K562 (cell line): ENCODE results near the gene STK31. TPM values are rescaled to one million over a fixed set of nuclear protein-coding genes. Genes with fewer than 3 reads are reported as not detected.

ENCODE experiments used
- ATAC-seq: fragments of 200-7000 bp; cut with Tn5 transposase; 3 replicates; pipeline ENCODE4 v1.9.1; 2020; ENCODE audit warnings: moderate library complexity
- BruUV-seq: library from RNA; stranded (reverse); fragments of 400-500 nt; replicated peaks from 2 replicates; lab custom pipeline; 2021; lab: Mats Ljungman, UMichigan
- CTCF ChIA-PET: fragments of 300-600 bp; formaldehyde crosslinking; extraction: SDS; loops from one replicate; lab custom pipeline; 2021; ENCODE audit warnings: low intra/inter-chr PET ratio; lab: Yijun Ruan, JAX
- POLR2A ChIA-PET: fragments of 300-600, 350-650 bp; sonication (Branson Sonifier 250); formaldehyde crosslinking; extraction: SDS; loops from one replicate; lab custom pipeline; 2021; ENCODE audit warnings: antibody characterized with exemption, inconsistent platforms; lab: Yijun Ruan, JAX
- DNase-seq, 4 experiments: peaks; one replicate each; pipeline versions ENCODE4 v3.0.0 to v3.0.0-alpha.2; 2011 to 2018; ENCODE audit warnings: low spot score in 3 of 4, mixed read lengths in 3 of 4; ENCODE audit errors: extremely low read depth in 1 of 4
- FAIRE-seq: peaks from 2 replicates; lab custom pipeline; 2011; peaks lifted over from hg19 to GRCh38; lab: Jason Lieb, UNC
- H2AFZ ChIP-seq: 2 replicates; pipeline ENCODE4 v1.6.0; 2011; ENCODE audit warnings: low read depth, low read length, control low read depth, inconsistent platforms
- H3K27ac ChIP-seq: fragments of 200-600 bp; 3 replicates; pipeline ENCODE4 v1.8.0; 2011; ENCODE audit warnings: low read depth, mild to moderate bottlenecking, control low read depth, inconsistent platforms, low read length, moderate library complexity, mixed read lengths; ENCODE audit errors: extremely low read depth
- H3K27me3 ChIP-seq, 2 experiments: fragments of 300-600 bp in 1 of 2; 2 replicates in 1 of 2; 3 replicates in 1 of 2; pipeline versions ENCODE4 v1.6.0 to v1.8.0; 2011; ENCODE audit warnings: inconsistent platforms in 2 of 2, low read length in 2 of 2, mild to moderate bottlenecking in 1 of 2, mixed read lengths in 1 of 2, moderate library complexity in 1 of 2; ENCODE audit not compliant: control insufficient read depth in 2 of 2, insufficient read depth in 2 of 2
- H3K36me3 ChIP-seq: fragments of 300-600 bp; 3 replicates; pipeline ENCODE4 v1.8.0; 2011; ENCODE audit warnings: mild to moderate bottlenecking, low read length, inconsistent platforms; ENCODE audit not compliant: control insufficient read depth, insufficient read depth
- H3K4me1 ChIP-seq, 2 experiments: fragments of 200-600 bp in 1 of 2; replicated peaks in 1 of 2; 2 replicates in 1 of 2; 3 replicates in 1 of 2; pipeline versions ENCODE4 v1.5.1 to v1.8.0; 2011; ENCODE audit warnings: inconsistent platforms in 2 of 2, low read length in 2 of 2, mild to moderate bottlenecking in 1 of 2, mixed read lengths in 1 of 2, moderate library complexity in 1 of 2; ENCODE audit not compliant: control insufficient read depth in 2 of 2, insufficient read depth in 2 of 2
- H3K4me2 ChIP-seq: 2 replicates; pipeline ENCODE4 v1.6.1; 2011; ENCODE audit warnings: low read length, control low read depth, inconsistent platforms, mixed read lengths; ENCODE audit not compliant: insufficient read depth
- H3K4me3 ChIP-seq: fragments of 200-600 bp; sonication (generic), shearing (Covaris generic); 2 replicates; pipeline ENCODE4 v1.5.1; 2016; ENCODE audit warnings: control low read depth, inconsistent platforms
- H3K79me2 ChIP-seq: fragments of 200-600 bp; 3 replicates; pipeline ENCODE4 v1.8.0; 2011; ENCODE audit warnings: low read length, inconsistent platforms; ENCODE audit not compliant: control insufficient read depth, insufficient read depth
- H3K9ac ChIP-seq, 2 experiments: 2 replicates each; pipeline versions ENCODE4 v1.6.0 to v1.6.1; 2011; ENCODE audit warnings: low read depth in 2 of 2, low read length in 2 of 2, control low read depth in 1 of 2, inconsistent platforms in 1 of 2, mild to moderate bottlenecking in 1 of 2, mixed read lengths in 1 of 2; ENCODE audit not compliant: insufficient read depth in 1 of 2
- H3K9me1 ChIP-seq: one replicate; pipeline ENCODE4 v1.6.0; 2011; ENCODE audit warnings: inconsistent platforms, mild to moderate bottlenecking, low read length, moderate library complexity; ENCODE audit not compliant: control insufficient read depth, insufficient read depth
- H3K9me3 ChIP-seq: replicated peaks from 2 replicates; pipeline ENCODE4 v1.5.1; 2011; ENCODE audit warnings: low read depth, low read length, inconsistent platforms; ENCODE audit not compliant: control insufficient read depth, insufficient read depth
- H4K20me1 ChIP-seq: replicated peaks from 2 replicates; pipeline ENCODE4 v1.6.1; 2011; ENCODE audit warnings: low read length, inconsistent platforms, mixed read lengths; ENCODE audit not compliant: control insufficient read depth, insufficient read depth
- ARID1B ChIP-seq: fragments of 450-650 bp; IDR thresholded peaks from 2 replicates; pipeline ENCODE4 v1.6.1; 2016; ENCODE audit warnings: antibody characterized with exemption, mild to moderate bottlenecking, inconsistent platforms
- BCOR ChIP-seq: fragments of 450-650 bp; IDR thresholded peaks from 2 replicates; pipeline ENCODE4 v1.6.1; 2016
- CBFA2T3 ChIP-seq: fragments of 450-650 bp; IDR thresholded peaks from 2 replicates; pipeline ENCODE4 v1.6.1; 2017
- L3MBTL2 ChIP-seq: fragments of 450-650 bp; IDR thresholded peaks from 2 replicates; pipeline ENCODE4 v1.6.1; 2016; ENCODE audit warnings: mild to moderate bottlenecking, moderate library complexity
- MTA3 ChIP-seq: fragments of 450-650 bp; formaldehyde crosslinking; IDR thresholded peaks from 2 replicates; pipeline ENCODE4 v1.6.1; 2017; ENCODE audit warnings: mild to moderate bottlenecking, borderline replicate concordance
- TAL1 ChIP-seq: fragments of 450-650 bp; IDR thresholded peaks from 2 replicates; pipeline ENCODE4 v1.6.1; 2016; ENCODE audit warnings: mild to moderate bottlenecking
- THRA ChIP-seq: fragments of 450-650 bp; IDR thresholded peaks from 2 replicates; pipeline ENCODE4 v1.6.1; 2017; ENCODE audit warnings: mild to moderate bottlenecking, moderate library complexity
- TRIM24 ChIP-seq, 2 experiments: fragments of 450-650 bp; IDR thresholded peaks; 2 replicates each; pipeline ENCODE4 v1.6.1; 2016
- ZBTB1 ChIP-seq: sonication (generic); formaldehyde crosslinking; IDR thresholded peaks from 2 replicates; pipeline ENCODE4 v1.8.1; 2023; ENCODE audit warnings: missing genetic modification reagents, low read depth, mild to moderate bottlenecking, borderline replicate concordance
- ZBTB2 ChIP-seq: fragments of 450-650 bp; IDR thresholded peaks from 2 replicates; pipeline ENCODE4 v1.6.1; 2016; ENCODE audit warnings: antibody characterized with exemption
- WGBS: fragments of 100-300 bp; shearing (Covaris generic); methylation state at CpG from one replicate; pipeline ENCODE4 v1.1.6; 2016; ENCODE audit warnings: low coverage, mixed read lengths; ENCODE audit not compliant: insufficient coverage; ENCODE audit errors: missing lambda C conversion rate; 5-methylcytosine and 5-hydroxymethylcytosine counted together
- in situ Hi-C: fragments of 300-500 bp; cut with MboI; formaldehyde crosslinking; loops from 4 replicates; pipeline ENCODE4 v1.15.0; 2018; ENCODE audit warnings: inconsistent platforms, mixed read lengths
- intact Hi-C: fragments of 100-400 bp; cut with micrococcal nuclease; formaldehyde crosslinking; loops from 2 replicates; pipeline ENCODE4 v1.14.2; 2022
- polyA plus RNA-seq, 8 experiments: library from polyadenylated mRNA; depleted of rRNA in 4 of 8; stranded (reverse) in 5 of 8; unstranded in 3 of 8; fragments of >200 nt; fragmentation: Nextera tagmentation in 2 of 8; fragmentation: Illumina TruSeq in 1 of 8; extraction: Ambion mirVana in 2 of 8; extraction: Trizol in 1 of 8; gene quantifications; 2 replicates each; pipeline versions ENCODE4 v1.2.1 to v1.2.3, GENCODE V29; 2011 to 2014; ENCODE audit warnings: inconsistent platforms in 1 of 8, missing spikeins in 1 of 8
- total RNA-seq, 7 experiments: library from RNA; depleted of rRNA in 6 of 7; stranded (reverse); fragments of >200 nt in 6 of 7; fragmentation: Illumina TruSeq in 2 of 7; extraction: Trizol in 2 of 7; gene quantifications; 2 replicates each; pipeline versions ENCODE4 v1.2.1 to v1.2.3, GENCODE V29; 2011 to 2021; ENCODE audit warnings: low replicate concordance in 1 of 7
- TF ChIP-seq, protein P1 (sequence below): fragments of 450-650 bp; formaldehyde crosslinking; IDR thresholded peaks from 2 replicates; pipeline ENCODE4 v1.4.0; 2022; ENCODE audit warnings: missing genetic modification characterization
- TF ChIP-seq, protein P2 (sequence below): sonication (generic); formaldehyde crosslinking; IDR thresholded peaks from 2 replicates; pipeline ENCODE4 v1.8.1; 2023; ENCODE audit warnings: missing genetic modification reagents, mild to moderate bottlenecking, borderline replicate concordance

The STK31 gene
- total and polyA plus RNA-seq, 9 of the 15 experiments (the other 6 are each of a cell fraction or from before 2014, with no cell fraction given), result 0.09 to 1.2 (median 0.26) TPM

GRCh38 chr7:23802720-23803397 is 92.8 kb downstream of the STK31 start (continued):
- TF ChIP-seq, protein P1, sequence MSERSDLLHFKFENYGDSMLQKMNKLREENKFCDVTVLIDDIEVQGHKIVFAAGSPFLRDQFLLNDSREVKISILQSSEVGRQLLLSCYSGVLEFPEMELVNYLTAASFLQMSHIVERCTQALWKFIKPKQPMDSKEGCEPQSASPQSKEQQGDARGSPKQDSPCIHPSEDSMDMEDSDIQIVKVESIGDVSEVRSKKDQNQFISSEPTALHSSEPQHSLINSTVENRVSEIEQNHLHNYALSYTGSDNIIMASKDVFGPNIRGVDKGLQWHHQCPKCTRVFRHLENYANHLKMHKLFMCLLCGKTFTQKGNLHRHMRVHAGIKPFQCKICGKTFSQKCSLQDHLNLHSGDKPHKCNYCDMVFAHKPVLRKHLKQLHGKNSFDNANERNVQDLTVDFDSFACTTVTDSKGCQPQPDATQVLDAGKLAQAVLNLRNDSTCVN (CRISPR knock-in tag), result no peak
- no peak for TF ChIP-seq MTA3

DNA sequence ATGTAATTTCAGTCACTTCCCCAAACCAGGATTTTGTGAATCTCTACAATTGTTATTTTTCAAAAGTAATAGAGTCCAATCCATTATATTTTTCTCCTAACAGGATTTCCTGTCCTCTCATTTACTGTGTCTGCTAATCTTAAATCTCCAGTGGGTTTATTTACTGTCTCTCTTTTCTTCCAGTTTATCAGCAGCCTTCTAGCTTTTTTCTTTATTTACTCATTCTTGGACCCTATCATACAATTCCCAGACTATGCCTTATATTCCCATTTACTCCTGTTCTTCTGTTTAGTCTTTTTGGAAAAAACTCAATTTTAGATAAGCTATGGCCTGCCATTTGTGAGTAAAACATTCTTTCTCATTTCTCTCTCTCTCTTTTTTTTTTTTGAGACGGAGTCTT is 94.7 kb downstream of the STK31 start:
- H3K27ac ChIP-seq, result peak overlapping the region; percentile 1; the same call in 1 of the 3 replicates
- H2AFZ ChIP-seq, result peak overlapping the region; percentile 80; the same call in 1 of the 2 replicates
- no peak overlapping the region for H3K4me3 ChIP-seq
- H3K27me3 ChIP-seq, result no peaks in the 10 kb centered on the region
- WGBS, result no CpG with 5 or more reads among the region's 1 CpG
- POLR2A ChIA-PET, result interaction anchor here (1.9 kb wide), 1 partner anchor 10 kb away, joined by 4 read pairs; no protein-coding TSS in a partner anchor
- ATAC-seq, result no peak
- H4K20me1 ChIP-seq, result no peaks in the 10 kb centered on the region
- CTCF ChIA-PET, result no interaction called here
- intact Hi-C loops (no loop called here), in situ Hi-C loops (no loop called here)
- no peak for FAIRE-seq
- H3K9me3 ChIP-seq, result 0 out of 2 replicates have a peak, but pooled peaks cover 2% of the 10 kb centered on the region
- peaks cover 14 to 48% of the 10 kb centered on the region in 2 experiments for H3K4me1 ChIP-seq
- no peaks in the 10 kb centered on the region for H3K36me3 ChIP-seq
- H3K4me2 ChIP-seq, result no peak overlapping the region
- no peaks in the 10 kb centered on the region for H3K79me2 ChIP-seq
- H3K9ac ChIP-seq, result peak overlapping the region in 1 of 2 experiments; percentile 3; a peak in 1 of 4 replicates
- DNase-seq, result no peak
- no peaks in the 10 kb centered on the region for H3K9me1 ChIP-seq
- BruUV-seq, result no TSS peak
- TF ChIP-seq ARID1B (peak; percentile 49), BCOR (0 out of 2 replicates have a peak, but pooled peaks have one; percentile 7), L3MBTL2 (no peak), TAL1 (peak; percentile 24; the same call in 1 of the 2 replicates), THRA (no peak), TRIM24 (IDR thresholded peaks at IDR 0.05) (peak in 1 of 2 experiments; percentile 13; a peak in 1 of 4 replicates), CBFA2T3 (peak; percentile 52), ZBTB1 (no peak), ZBTB2 (no peak)
- TF ChIP-seq, protein P2, sequence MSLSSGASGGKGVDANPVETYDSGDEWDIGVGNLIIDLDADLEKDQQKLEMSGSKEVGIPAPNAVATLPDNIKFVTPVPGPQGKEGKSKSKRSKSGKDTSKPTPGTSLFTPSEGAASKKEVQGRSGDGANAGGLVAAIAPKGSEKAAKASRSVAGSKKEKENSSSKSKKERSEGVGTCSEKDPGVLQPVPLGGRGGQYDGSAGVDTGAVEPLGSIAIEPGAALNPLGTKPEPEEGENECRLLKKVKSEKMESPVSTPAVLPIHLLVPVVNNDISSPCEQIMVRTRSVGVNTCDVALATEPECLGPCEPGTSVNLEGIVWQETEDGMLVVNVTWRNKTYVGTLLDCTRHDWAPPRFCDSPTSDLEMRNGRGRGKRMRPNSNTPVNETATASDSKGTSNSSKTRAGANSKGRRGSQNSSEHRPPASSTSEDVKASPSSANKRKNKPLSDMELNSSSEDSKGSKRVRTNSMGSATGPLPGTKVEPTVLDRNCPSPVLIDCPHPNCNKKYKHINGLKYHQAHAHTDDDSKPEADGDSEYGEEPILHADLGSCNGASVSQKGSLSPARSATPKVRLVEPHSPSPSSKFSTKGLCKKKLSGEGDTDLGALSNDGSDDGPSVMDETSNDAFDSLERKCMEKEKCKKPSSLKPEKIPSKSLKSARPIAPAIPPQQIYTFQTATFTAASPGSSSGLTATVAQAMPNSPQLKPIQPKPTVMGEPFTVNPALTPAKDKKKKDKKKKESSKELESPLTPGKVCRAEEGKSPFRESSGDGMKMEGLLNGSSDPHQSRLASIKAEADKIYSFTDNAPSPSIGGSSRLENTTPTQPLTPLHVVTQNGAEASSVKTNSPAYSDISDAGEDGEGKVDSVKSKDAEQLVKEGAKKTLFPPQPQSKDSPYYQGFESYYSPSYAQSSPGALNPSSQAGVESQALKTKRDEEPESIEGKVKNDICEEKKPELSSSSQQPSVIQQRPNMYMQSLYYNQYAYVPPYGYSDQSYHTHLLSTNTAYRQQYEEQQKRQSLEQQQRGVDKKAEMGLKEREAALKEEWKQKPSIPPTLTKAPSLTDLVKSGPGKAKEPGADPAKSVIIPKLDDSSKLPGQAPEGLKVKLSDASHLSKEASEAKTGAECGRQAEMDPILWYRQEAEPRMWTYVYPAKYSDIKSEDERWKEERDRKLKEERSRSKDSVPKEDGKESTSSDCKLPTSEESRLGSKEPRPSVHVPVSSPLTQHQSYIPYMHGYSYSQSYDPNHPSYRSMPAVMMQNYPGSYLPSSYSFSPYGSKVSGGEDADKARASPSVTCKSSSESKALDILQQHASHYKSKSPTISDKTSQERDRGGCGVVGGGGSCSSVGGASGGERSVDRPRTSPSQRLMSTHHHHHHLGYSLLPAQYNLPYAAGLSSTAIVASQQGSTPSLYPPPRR, result no peak
